ENCODE data around the gene TRIM46.
"Not testable (repeated sequence)": the region's sequence is repeated elsewhere in the genome, so short reads cannot be mapped to it uniquely, and the experiment has no call there.

DNA sequence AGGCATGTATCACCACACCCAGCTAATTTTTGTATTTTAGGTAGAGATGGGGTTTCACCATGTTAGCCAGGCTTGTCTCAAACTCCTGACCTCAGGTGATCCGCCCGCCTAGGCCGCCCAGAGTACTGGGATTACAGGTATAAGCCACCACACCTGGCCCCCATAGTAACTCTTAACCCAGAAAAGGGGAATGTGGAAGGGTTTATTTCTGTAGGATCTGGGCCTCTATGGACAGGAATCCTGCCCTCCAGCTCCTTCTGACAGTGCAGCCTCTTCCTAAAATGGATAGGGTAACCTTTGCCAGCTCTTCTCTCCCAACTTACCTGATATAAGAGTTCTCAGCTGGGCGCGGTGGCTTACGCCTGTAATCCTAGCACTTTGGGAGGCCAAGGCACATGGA is 11.0 kb upstream of the TRIM46 start:
- TF ChIP-seq, protein P1, sequence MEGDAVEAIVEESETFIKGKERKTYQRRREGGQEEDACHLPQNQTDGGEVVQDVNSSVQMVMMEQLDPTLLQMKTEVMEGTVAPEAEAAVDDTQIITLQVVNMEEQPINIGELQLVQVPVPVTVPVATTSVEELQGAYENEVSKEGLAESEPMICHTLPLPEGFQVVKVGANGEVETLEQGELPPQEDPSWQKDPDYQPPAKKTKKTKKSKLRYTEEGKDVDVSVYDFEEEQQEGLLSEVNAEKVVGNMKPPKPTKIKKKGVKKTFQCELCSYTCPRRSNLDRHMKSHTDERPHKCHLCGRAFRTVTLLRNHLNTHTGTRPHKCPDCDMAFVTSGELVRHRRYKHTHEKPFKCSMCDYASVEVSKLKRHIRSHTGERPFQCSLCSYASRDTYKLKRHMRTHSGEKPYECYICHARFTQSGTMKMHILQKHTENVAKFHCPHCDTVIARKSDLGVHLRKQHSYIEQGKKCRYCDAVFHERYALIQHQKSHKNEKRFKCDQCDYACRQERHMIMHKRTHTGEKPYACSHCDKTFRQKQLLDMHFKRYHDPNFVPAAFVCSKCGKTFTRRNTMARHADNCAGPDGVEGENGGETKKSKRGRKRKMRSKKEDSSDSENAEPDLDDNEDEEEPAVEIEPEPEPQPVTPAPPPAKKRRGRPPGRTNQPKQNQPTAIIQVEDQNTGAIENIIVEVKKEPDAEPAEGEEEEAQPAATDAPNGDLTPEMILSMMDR (IDR thresholded peaks at IDR 0.05; ENCODE audit: low read length): not testable (repeated sequence)
- not testable (repeated sequence) for TF ChIP-seq EZH2 (optimal IDR thresholded peaks at IDR 0.05; ENCODE audit: low read depth, low read length); EZH2phosphoT487 (IDR thresholded peaks at IDR 0.05; ENCODE audit: low read length)
